Lower lobe of right lung (tissue), 2 donors: ENCODE data around the gene MOSMO. TPM values are rescaled to one million over a fixed set of nuclear protein-coding genes. Genes with fewer than 3 reads are reported as not detected.
A peak's percentile ranks its signal among the peaks of the same experiment; 100 is the strongest.
"Not testable (repeated sequence)": the region's sequence is repeated elsewhere in the genome, so short reads cannot be mapped to it uniquely, and the experiment has no call there.

ENCODE experiments used
- ATAC-seq, 2 donors: fragments of 200-7000 bp; cut with Tn5 transposase; one replicate each; pipeline ENCODE4 v1.9.1; 2020 to 2022; ENCODE audit warnings: mild to moderate bottlenecking in 2 of 2, moderate library complexity in 2 of 2
- DNase-seq: peaks from one replicate; pipeline ENCODE4 v3.0.0-alpha.2; 2020
- H3K27ac ChIP-seq: fragments of 200-600 bp; one replicate; pipeline ENCODE4 v1.8.0; 2022
- H3K27me3 ChIP-seq: fragments of 200-600 bp; one replicate; pipeline ENCODE4 v1.8.0; 2022; ENCODE audit warnings: low read depth
- H3K36me3 ChIP-seq: fragments of 200-600 bp; one replicate; pipeline ENCODE4 v1.8.0; 2022; ENCODE audit warnings: mild to moderate bottlenecking
- H3K4me1 ChIP-seq: fragments of 200-600 bp; one replicate; pipeline ENCODE4 v1.8.0; 2022
- H3K4me3 ChIP-seq: fragments of 200-600 bp; one replicate; pipeline ENCODE4 v1.8.0; 2022; ENCODE audit warnings: mild to moderate bottlenecking
- H3K9me3 ChIP-seq: fragments of 200-600 bp; one replicate; pipeline ENCODE4 v1.8.0; 2022
- CTCF ChIP-seq: fragments of 200-600 bp; IDR thresholded peaks from one replicate; pipeline ENCODE4 v1.8.0; 2022; ENCODE audit warnings: antibody characterized with exemption, mild to moderate bottlenecking
- intact Hi-C: fragments of 100-400 bp; cut with DNase I; formaldehyde crosslinking; loops from one replicate; pipeline ENCODE4 v1.11.0; 2022
- total RNA-seq: library from RNA; stranded (reverse); fragmentation: NEBNext Ultra II Directional; extraction: Animal tissue kit (Norgen Biotek cat#: 25700); gene quantifications from one replicate; pipeline ENCODE4 v1.2.1, GENCODE V29; 2021
- donor health status: DM: no; HTN: yes; CAD: no; lungs with severe emphysema.

Gene MOSMO
- total RNA-seq, 1 donor from 2014 or later = 15.4 TPM

GRCh38 chr16:22029632-22030031 lies 21.7 kb downstream of the MOSMO start:
- TF ChIP-seq CTCF = no peak
- no peak for ATAC-seq
- H3K36me3 ChIP-seq = peaks cover 6% of the 10 kb centered on the region
- H3K4me3 ChIP-seq = no peak overlapping the region
- peaks cover 41% of the 10 kb centered on the region for H3K4me1 ChIP-seq
- no peak overlapping the region for H3K27ac ChIP-seq
- no peaks in the 10 kb centered on the region for H3K9me3 ChIP-seq
- H3K27me3 ChIP-seq = no peaks in the 10 kb centered on the region
- intact Hi-C loops = no loop called here
- DNase-seq = no peak

- ATAC-seq (no peak), DNase-seq (no peak)
- Histone ChIP-seq H3K36me3 (peaks cover 6% of the 10 kb centered on the region), H3K4me3 (no peak overlapping the region), H3K27ac (no peak overlapping the region), H3K27me3 (no peaks in the 10 kb centered on the region), H3K9me3 (no peaks in the 10 kb centered on the region), H3K4me1 (peaks cover 41% of the 10 kb centered on the region)
- intact Hi-C loops = no loop called here
- TF ChIP-seq CTCF = no peak
Measured at GRCh38 chr16:22030087-22030812, 22.3 kb downstream of the MOSMO start.

- H3K9me3 ChIP-seq = no peaks in the 10 kb centered on the region
- no peak for DNase-seq
- TF ChIP-seq CTCF = no peak
- ATAC-seq = no peak
- intact Hi-C loops = no loop called here
- peaks cover 30% of the 10 kb centered on the region for H3K4me1 ChIP-seq
- H3K27ac ChIP-seq = no peak overlapping the region
- H3K4me3 ChIP-seq = no peak overlapping the region
- H3K36me3 ChIP-seq = peaks cover 6% of the 10 kb centered on the region
- no peaks in the 10 kb centered on the region for H3K27me3 ChIP-seq
Measured at GRCh38 chr16:22031483-22032083, 23.7 kb downstream of the MOSMO start.

GRCh38 chr16:22034503-22034902 lies 26.6 kb downstream of the MOSMO start:
- no peak for TF ChIP-seq CTCF
- ATAC-seq (no peak), DNase-seq (no peak)
- Histone ChIP-seq H3K27ac (no peak overlapping the region), H3K9me3 (no peaks in the 10 kb centered on the region), H3K27me3 (no peaks in the 10 kb centered on the region), H3K4me3 (no peak overlapping the region), H3K36me3 (peaks cover 6% of the 10 kb centered on the region), H3K4me1 (peaks cover 10% of the 10 kb centered on the region)
- intact Hi-C loops = no loop called here

- DNase-seq = no peak
- peak; percentile 11 to 55 for ATAC-seq
- no peak for TF ChIP-seq CTCF
- H3K27me3 ChIP-seq = no peaks in the 10 kb centered on the region
- H3K9me3 ChIP-seq = no peaks in the 10 kb centered on the region
- H3K4me3 ChIP-seq = no peak overlapping the region
- H3K4me1 ChIP-seq = peaks cover 4% of the 10 kb centered on the region
- intact Hi-C loops = no loop called here
- no peak overlapping the region for H3K27ac ChIP-seq
- H3K36me3 ChIP-seq = peaks cover 6% of the 10 kb centered on the region
Measured at GRCh38 chr16:22035153-22035552, 27.2 kb downstream of the MOSMO start.

GRCh38 chr16:22043882-22044281 lies 36.0 kb downstream of the MOSMO start:
- H3K4me3 ChIP-seq, ATAC-seq, intact Hi-C loops: not testable (repeated sequence)

GRCh38 chr16:22045888-22046287 lies 38.0 kb downstream of the MOSMO start:
- peaks cover 12% of the 10 kb centered on the region for H3K4me1 ChIP-seq
- ATAC-seq, H3K9me3 ChIP-seq, H3K36me3 ChIP-seq, intact Hi-C loops, H3K4me3 ChIP-seq, DNase-seq, H3K27me3 ChIP-seq: not testable (repeated sequence)
- H3K27ac ChIP-seq = peak overlapping the region; percentile 46

More at GRCh38 chr16:22043882-22044281, 36.0 kb downstream of the MOSMO start:
- DNase-seq, H3K9me3 ChIP-seq, H3K27me3 ChIP-seq, H3K36me3 ChIP-seq, H3K27ac ChIP-seq: not testable (repeated sequence)
- peaks cover 12% of the 10 kb centered on the region for H3K4me1 ChIP-seq
